A549 (cell line): ENCODE results near the gene ZNF683. TPM values are rescaled to one million over a fixed set of nuclear protein-coding genes. Genes with fewer than 3 reads are reported as not detected.
"Not testable (repeated sequence)": the region's sequence is repeated elsewhere in the genome, so short reads cannot be mapped to it uniquely, and the experiment has no call there.

Experiments used
- ATAC-seq, 2 experiments: fragments of 200-7000 bp in 1 of 2; fragments of >200 bp in 1 of 2; cut with Nextera tagmentation in 1 of 2; cut with Tn5 transposase in 1 of 2; 3 replicates each; pipeline versions ENCODE4 v1.8.0 to v1.9.1; 2018 to 2020; ENCODE audit warnings: mild to moderate bottlenecking in 1 of 2, moderate library complexity in 1 of 2
- CTCF ChIA-PET: fragments of 300-600 bp; sonication (Branson Sonifier 250); formaldehyde crosslinking; extraction: SDS; loops from one replicate; lab custom pipeline; 2021; ENCODE audit warnings: antibody characterized with exemption, inconsistent platforms; lab: Yijun Ruan, JAX
- POLR2A ChIA-PET: fragments of 350-600 bp; formaldehyde crosslinking; extraction: SDS; loops from one replicate; lab custom pipeline; 2021; ENCODE audit warnings: antibody characterized with exemption, inconsistent platforms; lab: Yijun Ruan, JAX
- DNase-seq, 2 experiments: peaks; one replicate each; pipeline versions ENCODE4 v3.0.0 to v3.0.0-alpha.2; 2011 to 2016; ENCODE audit warnings: low read depth in 1 of 2, low spot score in 1 of 2
- FAIRE-seq: peaks from 2 replicates; lab custom pipeline; 2011; peaks lifted over from hg19 to GRCh38; lab: Jason Lieb, UNC
- H3K27ac ChIP-seq, 2 experiments: fragments of >200 bp; sonication (Bioruptor Twin); formaldehyde crosslinking; 3 replicates each; pipeline ENCODE4 v1.5.1; 2016 to 2017
- H3K4me1 ChIP-seq: fragments of >200 bp; sonication (Bioruptor Twin); formaldehyde crosslinking; 3 replicates; pipeline ENCODE4 v1.6.1; 2016
- H3K4me2 ChIP-seq: fragments of >200 bp; sonication (Bioruptor Twin); formaldehyde crosslinking; 3 replicates; pipeline ENCODE4 v1.6.1; 2016
- H3K4me3 ChIP-seq: fragments of >200 bp; sonication (Bioruptor Twin); formaldehyde crosslinking; 3 replicates; pipeline ENCODE4 v1.5.1; 2016
- H3K9me3 ChIP-seq: fragments of >200 bp; sonication (Bioruptor Twin); formaldehyde crosslinking; 3 replicates; pipeline ENCODE4 v1.6.1; 2016
- CBX2 ChIP-seq: fragments of 200-600 bp; sonication (generic); IDR thresholded peaks from 2 replicates; pipeline ENCODE4 v1.6.1; 2016; ENCODE audit warnings: low read depth, mild to moderate bottlenecking, borderline replicate concordance
- CEBPB ChIP-seq, 2 experiments: fragments of >200 bp in 1 of 2; sonication (Bioruptor Twin) in 1 of 2; formaldehyde crosslinking in 1 of 2; IDR thresholded peaks; 2 replicates each; pipeline ENCODE4 v1.6.1; 2012 to 2016
- CHD4 ChIP-seq: fragments of 200-600 bp; sonication (generic); IDR thresholded peaks from 2 replicates; pipeline ENCODE4 v1.6.1; 2016; ENCODE audit warnings: antibody characterized with exemption, mild to moderate bottlenecking, borderline replicate concordance
- EHF ChIP-seq: fragments of 250-450 bp; sonication (Bioruptor Pico); IDR thresholded peaks from 2 replicates; pipeline ENCODE4 v1.5.0; 2020; ENCODE audit warnings: mild to moderate bottlenecking
- EHMT2 ChIP-seq: fragments of 200-600 bp; sonication (generic); IDR thresholded peaks from 2 replicates; pipeline ENCODE4 v1.6.1; 2016; ENCODE audit warnings: antibody characterized with exemption, low read depth, mild to moderate bottlenecking, moderate library complexity
- EP300 ChIP-seq, 2 experiments: fragments of >200 bp; sonication (Bioruptor Twin); formaldehyde crosslinking; IDR thresholded peaks; 2 replicates in 1 of 2; 3 replicates in 1 of 2; pipeline ENCODE4 v1.6.1; 2016 to 2017
- FOSB ChIP-seq: fragments of 250-450 bp; sonication (Bioruptor Pico); IDR thresholded peaks from 2 replicates; pipeline ENCODE4 v1.5.0; 2020; ENCODE audit warnings: mild to moderate bottlenecking, moderate library complexity
- FOSL2 ChIP-seq, 2 experiments: fragments of 450-650 bp in 1 of 2; fragments of >200 bp in 1 of 2; sonication (Bioruptor Twin) in 1 of 2; formaldehyde crosslinking; IDR thresholded peaks; 2 replicates each; pipeline versions ENCODE4 v1.5.0 to v1.6.1; 2016 to 2020; ENCODE audit warnings: mild to moderate bottlenecking in 1 of 2, moderate library complexity in 1 of 2
- HES2 ChIP-seq: fragments of >200 bp; sonication (Bioruptor Twin); formaldehyde crosslinking; IDR thresholded peaks from 2 replicates; pipeline ENCODE4 v1.6.1; 2016
- HOXB5 ChIP-seq: fragments of 250-450 bp; sonication (Bioruptor Pico); IDR thresholded peaks from 2 replicates; pipeline ENCODE4 v1.5.0; 2020; ENCODE audit warnings: mild to moderate bottlenecking, moderate library complexity
- JUN ChIP-seq, 2 experiments: fragments of >200 bp; sonication (Bioruptor Twin); formaldehyde crosslinking; IDR thresholded peaks; 2 replicates in 1 of 2; 3 replicates in 1 of 2; pipeline ENCODE4 v1.6.1; 2016 to 2017
- JUNB ChIP-seq: fragments of >200 bp; sonication (Bioruptor Twin); formaldehyde crosslinking; IDR thresholded peaks from 2 replicates; pipeline ENCODE4 v1.6.1; 2016
- KDM1A ChIP-seq: fragments of 200-600 bp; sonication (generic); IDR thresholded peaks from 2 replicates; pipeline ENCODE4 v1.6.1; 2016; ENCODE audit warnings: low read depth, mild to moderate bottlenecking
- MAZ ChIP-seq: fragments of 150-350 bp; IDR thresholded peaks from 2 replicates; pipeline ENCODE4 v1.6.1; 2014; ENCODE audit warnings: antibody characterized with exemption, low read depth, low read length, borderline replicate concordance
- MYC ChIP-seq: IDR thresholded peaks from 2 replicates; pipeline ENCODE4 v1.6.1; 2012; ENCODE audit warnings: mild to moderate bottlenecking, inconsistent platforms, low read length, improper control_type of control experiment, borderline replicate concordance
- NPAS2 ChIP-seq: fragments of 250-450 bp; sonication (Bioruptor Pico); IDR thresholded peaks from 2 replicates; pipeline ENCODE4 v1.8.0; 2022; ENCODE audit warnings: mild to moderate bottlenecking, moderate library complexity, borderline replicate concordance
- NR3C1 ChIP-seq: fragments of >200 bp; sonication (Bioruptor Twin); formaldehyde crosslinking; IDR thresholded peaks from 3 replicates; pipeline ENCODE4 v1.6.1; 2017
- POLR2AphosphoS2 ChIP-seq: conservative IDR thresholded peaks from 2 replicates; pipeline ENCODE4 v1.6.1; 2012; ENCODE audit warnings: low read length, improper control_type of control experiment, inconsistent platforms
- RARB ChIP-seq: fragments of 250-450 bp; sonication (Bioruptor Pico); IDR thresholded peaks from 2 replicates; pipeline ENCODE4 v1.8.0; 2021; ENCODE audit warnings: mild to moderate bottlenecking, moderate library complexity
- RCOR1 ChIP-seq: fragments of 150-350 bp; IDR thresholded peaks from 2 replicates; pipeline ENCODE4 v1.6.1; 2014; ENCODE audit warnings: antibody characterized with exemption, low read length, low read depth
- REST ChIP-seq: fragments of 200-600 bp; sonication (generic); IDR thresholded peaks from 2 replicates; pipeline ENCODE4 v1.6.1; 2016; ENCODE audit warnings: antibody characterized with exemption, mild to moderate bottlenecking, moderate library complexity
- RFX5 ChIP-seq: fragments of 450-650 bp; IDR thresholded peaks from 2 replicates; pipeline ENCODE4 v1.7.1; 2014; ENCODE audit warnings: antibody characterized with exemption, mild to moderate bottlenecking, moderate library complexity
- TFCP2L1 ChIP-seq: fragments of 250-450 bp; sonication (Bioruptor Pico); IDR thresholded peaks from 2 replicates; pipeline ENCODE4 v1.5.0; 2021; ENCODE audit warnings: mild to moderate bottlenecking
- ZC3H11A ChIP-seq: fragments of 450-650 bp; IDR thresholded peaks from 2 replicates; pipeline ENCODE4 v1.6.1; 2014; ENCODE audit warnings: antibody characterized with exemption, mild to moderate bottlenecking
- ZFP36 ChIP-seq: fragments of 450-650 bp; IDR thresholded peaks from 2 replicates; pipeline ENCODE4 v1.6.1; 2014; ENCODE audit warnings: borderline replicate concordance; ENCODE audit not compliant: partially characterized antibody
- WGBS: methylation state at CpG from one replicate; pipeline ENCODE4 v1.1.6; 2017; ENCODE audit errors: missing lambda C conversion rate; 5-methylcytosine and 5-hydroxymethylcytosine counted together
- polyA plus RNA-seq, 4 experiments: library from polyadenylated mRNA; depleted of rRNA in 3 of 4; stranded (reverse); fragments of >200 nt; fragmentation: RNase III in 1 of 4; extraction: RNeasy Plus Mini Kit Qiagen cat#74134 plus additional on column Dnase treatment in 1 of 4; gene quantifications; 2 replicates in 3 of 4; 3 replicates in 1 of 4; pipeline ENCODE4 v1.2.3, GENCODE V29; 2011 to 2017

Gene ZNF683
- polyA plus RNA-seq, 2 of the 4 experiments (the other 2 are of a cell fraction): not detected

- TF ChIP-seq RARB (CRISPR knock-in tag): no peak
- no peak for TF ChIP-seq CEBPB (IDR thresholded peaks at IDR 0.05)
- no peak for TF ChIP-seq FOSL2 (IDR thresholded peaks at IDR 0.05)
- no peak for TF ChIP-seq FOSL2 (CRISPR knock-in tag; IDR thresholded peaks at IDR 0.05)
- TF ChIP-seq NR3C1: no peak
- TF ChIP-seq EP300 (IDR thresholded peaks at IDR 0.05): no peak
- no peak for TF ChIP-seq HES2
- TF ChIP-seq FOSB: no peak
- TF ChIP-seq MAZ: no peak
- TF ChIP-seq CBX2: no peak
- no peak for TF ChIP-seq HOXB5 (CRISPR knock-in tag)
- TF ChIP-seq CHD4: no peak
- Histone ChIP-seq H3K4me2 (no peak overlapping the region), H3K9me3 (no peaks in the 10 kb centered on the region), H3K4me3 (no peak overlapping the region), H3K27ac (no peak overlapping the region), H3K4me1 (peaks cover 6% of the 10 kb centered on the region; the same call in 2 of the 3 replicates)
- no peak for ATAC-seq
- ChIA-PET CTCF (interaction anchor here (1.0 to 5.2 kb wide), 3 partner anchors 9 to 55 kb away, joined by 4 to 33 read pairs (median 6); no protein-coding TSS in a partner anchor), POLR2A (no interaction called here)
- FAIRE-seq: no peak
- DNase-seq: no peak
- WGBS: 87% methylated on average over 5 of the region's 5 CpGs
These were observed 42.3 kb downstream of the ZNF683 start for GRCh38 chr1:26330276-26330675.

- H3K9me3 ChIP-seq, ATAC-seq, H3K27ac ChIP-seq, H3K4me3 ChIP-seq, DNase-seq, FAIRE-seq, H3K4me2 ChIP-seq, POLR2A ChIA-PET, H3K4me1 ChIP-seq: not testable (repeated sequence)
- 93% methylated on average over 2 of the region's 4 CpGs for WGBS
- CTCF ChIA-PET: interaction anchor here (1.0 to 5.2 kb wide), 3 partner anchors 8 to 54 kb away, joined by 4 to 33 read pairs (median 20); no protein-coding TSS in a partner anchor
These were observed 43.2 kb downstream of the ZNF683 start for GRCh38 chr1:26329380-26329779.

- POLR2A ChIA-PET: interaction anchor here (0.7 kb wide), 1 partner anchor 131 kb away, joined by 4 read pairs; no protein-coding TSS in a partner anchor
- Histone ChIP-seq H3K4me1 (peaks cover 6% of the 10 kb centered on the region; the same call in 2 of the 3 replicates), H3K27ac (no peak overlapping the region), H3K4me3 (no peak overlapping the region), H3K9me3 (no peaks in the 10 kb centered on the region), H3K4me2 (no peak overlapping the region)
- DNase-seq (no peak), FAIRE-seq (no peak), ATAC-seq (no peak)
- TF ChIP-seq NPAS2 (CRISPR knock-in tag): no peak
- no peak for TF ChIP-seq POLR2AphosphoS2
- TF ChIP-seq JUN (IDR thresholded peaks at IDR 0.05): no peak
- no peak for TF ChIP-seq EHMT2
- TF ChIP-seq EHF: no peak
- TF ChIP-seq RARB (CRISPR knock-in tag): no peak
- no peak for TF ChIP-seq ZFP36
- TF ChIP-seq TFCP2L1 (CRISPR knock-in tag): no peak
- TF ChIP-seq MYC: no peak
- TF ChIP-seq JUNB: no peak
- no peak for TF ChIP-seq RCOR1
- TF ChIP-seq CEBPB (IDR thresholded peaks at IDR 0.05): no peak
- TF ChIP-seq REST: no peak
- TF ChIP-seq ZC3H11A: no peak
- TF ChIP-seq EP300 (IDR thresholded peaks at IDR 0.05): no peak
- no peak for TF ChIP-seq RFX5
- TF ChIP-seq KDM1A: no peak
- CTCF ChIA-PET: interaction anchor here (0.6 to 4.4 kb wide), 3 partner anchors 35 to 63 kb away, joined by 3 to 20 read pairs (median 4); no protein-coding TSS in a partner anchor
- 77% methylated on average over 8 of the region's 8 CpGs for WGBS
These were observed 44.0 kb downstream of the ZNF683 start for GRCh38 chr1:26328597-26328996.
